Endodermal cell (in vitro differentiated cells): ENCODE measurements around the gene PTHLH. TPM values are rescaled to one million over a fixed set of nuclear protein-coding genes. Genes with fewer than 3 reads are reported as not detected.

Source experiments
- DNase-seq: peaks from one replicate; pipeline ENCODE4 v3.0.0-alpha.2; 2017
- H3K27ac ChIP-seq: 2 replicates; pipeline ENCODE4 v1.5.1; 2013; ENCODE audit warnings: mild to moderate bottlenecking, low read depth, low read length, moderate library complexity
- H3K27me3 ChIP-seq: 2 replicates; pipeline ENCODE4 v1.6.1; 2013; ENCODE audit warnings: mild to moderate bottlenecking, low read length, moderate library complexity; ENCODE audit not compliant: insufficient read depth, control insufficient read depth, poor library complexity, severe bottlenecking
- H3K36me3 ChIP-seq: 2 replicates; pipeline ENCODE4 v1.7.0; 2013; ENCODE audit warnings: mild to moderate bottlenecking, low read length, moderate library complexity; ENCODE audit not compliant: control insufficient read depth, insufficient read depth
- H3K4me1 ChIP-seq: one replicate; pipeline ENCODE4 v1.7.0; 2013; ENCODE audit warnings: low read length; ENCODE audit not compliant: control insufficient read depth, insufficient read depth
- H3K4me3 ChIP-seq: 2 replicates; pipeline ENCODE4 v1.5.1; 2013; ENCODE audit warnings: mild to moderate bottlenecking, low read length, moderate library complexity
- H3K9ac ChIP-seq: 2 replicates; pipeline ENCODE4 v1.6.1; 2013; ENCODE audit warnings: mild to moderate bottlenecking, low read length, moderate library complexity; ENCODE audit not compliant: poor library complexity, severe bottlenecking; ENCODE audit errors: extremely low read depth
- H3K9me3 ChIP-seq: 2 replicates; pipeline ENCODE4 v1.6.1; 2013; ENCODE audit warnings: mild to moderate bottlenecking, low read length, moderate library complexity; ENCODE audit not compliant: control insufficient read depth
- H3K27ac Mint-ChIP-seq: 2 replicates; pipeline ENCODE4 v1.8.0; 2020; ENCODE audit warnings: mixed read lengths
- H3K27me3 Mint-ChIP-seq: 2 replicates; pipeline ENCODE4 v1.8.0; 2021; ENCODE audit warnings: mild to moderate bottlenecking, mixed read lengths; ENCODE audit not compliant: insufficient read depth
- H3K36me3 Mint-ChIP-seq: 2 replicates; pipeline ENCODE4 v1.8.0; 2020; ENCODE audit warnings: low read depth, mixed read lengths
- H3K4me1 Mint-ChIP-seq: 2 replicates; pipeline ENCODE4 v1.8.0; 2020; ENCODE audit warnings: mixed read lengths
- H3K4me3 Mint-ChIP-seq: 2 replicates; pipeline ENCODE4 v1.8.0; 2020; ENCODE audit warnings: mild to moderate bottlenecking, moderate library complexity, mixed read lengths
- H3K9me3 Mint-ChIP-seq: 2 replicates; pipeline ENCODE4 v1.8.0; 2020; ENCODE audit warnings: mild to moderate bottlenecking, mixed read lengths
- WGBS, 2 experiments: methylation state at CpG; one replicate each; pipeline versions ENCODE4 v1.1.5 to v1.1.7; 2013; ENCODE audit warnings: missing lambda C conversion rate in 2 of 2, mixed read lengths in 1 of 2; ENCODE audit not compliant: insufficient coverage in 1 of 2, insufficient read length in 1 of 2; 5-methylcytosine and 5-hydroxymethylcytosine counted together
- total RNA-seq, 2 donors: library from RNA; stranded (reverse); fragmentation: NEBNext Ultra II Directional in 1 of 2; extraction: Animal tissue kit (Norgen Biotek cat#: 25700) in 1 of 2; gene quantifications; 2 replicates in 1 of 2; 3 replicates in 1 of 2; pipeline ENCODE4 v1.2.1, GENCODE V29; 2021
- TF ChIP-seq, protein P1 (sequence below): fragments of 200-600 bp; sonication (generic); conservative IDR thresholded peaks from 2 replicates; pipeline ENCODE4 v1.5.0; 2021; ENCODE audit warnings: antibody characterized with exemption, mild to moderate bottlenecking

PTHLH gene
- total RNA-seq, 2 donors from 2014 or later: not detected

DNA sequence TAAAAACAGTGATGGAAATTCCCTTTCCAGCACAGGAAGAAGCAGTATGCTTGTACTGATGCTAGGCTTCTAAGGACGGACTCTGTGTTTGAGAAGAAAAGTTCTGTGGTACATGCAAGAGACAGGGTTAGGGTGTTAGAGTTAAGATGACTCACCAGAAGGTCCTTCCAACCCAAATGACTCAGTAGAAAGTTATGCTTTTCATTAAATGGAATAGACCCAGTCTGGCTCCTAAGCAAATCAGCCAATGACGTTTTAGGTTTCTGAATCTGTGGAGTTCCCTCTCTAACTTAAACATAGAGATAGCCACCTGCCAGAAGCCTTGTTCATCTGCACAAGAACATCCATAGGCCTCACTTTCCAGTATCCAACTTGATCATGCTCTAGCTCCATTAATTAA, 5.7 kb downstream of the PTHLH start:
- no peaks in the 10 kb centered on the region for H3K4me1 ChIP-seq
- no peak overlapping the region for H3K4me3 ChIP-seq
- H3K27ac ChIP-seq: no peak overlapping the region
- no peaks in the 10 kb centered on the region for H3K36me3 ChIP-seq
- no peak overlapping the region for H3K4me3 Mint-ChIP-seq
- H3K4me1 Mint-ChIP-seq: peaks cover 21% of the 10 kb centered on the region
- no peak for DNase-seq
- H3K9me3 ChIP-seq: no peaks in the 10 kb centered on the region
- no peaks in the 10 kb centered on the region for H3K9me3 Mint-ChIP-seq
- H3K36me3 Mint-ChIP-seq: no peaks in the 10 kb centered on the region
- 56 to 66% methylated on average over 1 to 2 of the region's 2 CpGs for WGBS, 2 experiments
- H3K9ac ChIP-seq: no peak overlapping the region
- TF ChIP-seq, protein P1, sequence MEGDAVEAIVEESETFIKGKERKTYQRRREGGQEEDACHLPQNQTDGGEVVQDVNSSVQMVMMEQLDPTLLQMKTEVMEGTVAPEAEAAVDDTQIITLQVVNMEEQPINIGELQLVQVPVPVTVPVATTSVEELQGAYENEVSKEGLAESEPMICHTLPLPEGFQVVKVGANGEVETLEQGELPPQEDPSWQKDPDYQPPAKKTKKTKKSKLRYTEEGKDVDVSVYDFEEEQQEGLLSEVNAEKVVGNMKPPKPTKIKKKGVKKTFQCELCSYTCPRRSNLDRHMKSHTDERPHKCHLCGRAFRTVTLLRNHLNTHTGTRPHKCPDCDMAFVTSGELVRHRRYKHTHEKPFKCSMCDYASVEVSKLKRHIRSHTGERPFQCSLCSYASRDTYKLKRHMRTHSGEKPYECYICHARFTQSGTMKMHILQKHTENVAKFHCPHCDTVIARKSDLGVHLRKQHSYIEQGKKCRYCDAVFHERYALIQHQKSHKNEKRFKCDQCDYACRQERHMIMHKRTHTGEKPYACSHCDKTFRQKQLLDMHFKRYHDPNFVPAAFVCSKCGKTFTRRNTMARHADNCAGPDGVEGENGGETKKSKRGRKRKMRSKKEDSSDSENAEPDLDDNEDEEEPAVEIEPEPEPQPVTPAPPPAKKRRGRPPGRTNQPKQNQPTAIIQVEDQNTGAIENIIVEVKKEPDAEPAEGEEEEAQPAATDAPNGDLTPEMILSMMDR: no peak
- H3K27me3 Mint-ChIP-seq: peaks cover 84% of the 10 kb centered on the region
- peaks cover 72% of the 10 kb centered on the region for H3K27me3 ChIP-seq
- no peak overlapping the region for H3K27ac Mint-ChIP-seq

DNA sequence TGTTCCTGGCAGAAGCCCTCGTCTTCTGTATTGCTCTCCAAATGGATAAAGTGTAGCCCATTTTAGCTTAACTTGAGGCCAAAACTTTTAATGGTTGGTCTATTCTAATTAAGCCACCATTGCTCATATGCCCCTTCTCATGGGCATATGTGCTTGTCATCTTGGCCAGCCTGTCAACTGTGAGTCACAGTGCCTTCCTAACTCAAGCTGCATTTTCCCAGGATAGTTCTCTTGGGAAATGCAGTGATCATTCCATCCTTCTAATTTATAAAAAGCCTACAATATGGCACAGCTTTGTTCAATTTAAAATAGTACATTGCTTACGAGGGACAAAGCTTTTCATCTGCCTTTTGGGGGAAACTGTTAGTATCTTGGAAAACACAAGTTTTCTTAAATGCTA, 6.6 kb downstream of the PTHLH start:
- WGBS, 2 experiments: 84 to 100% methylated on average over 1 to 2 of the region's 2 CpGs
- Mint-ChIP-seq H3K36me3 (no peaks in the 10 kb centered on the region), H3K9me3 (no peaks in the 10 kb centered on the region), H3K4me1 (peaks cover 14% of the 10 kb centered on the region), H3K4me3 (no peak overlapping the region), H3K27ac (no peak overlapping the region), H3K27me3 (peaks cover 75% of the 10 kb centered on the region)
- H3K36me3 ChIP-seq: no peaks in the 10 kb centered on the region
- no peak for DNase-seq
- TF ChIP-seq, protein P1: no peak
- H3K9me3 ChIP-seq: no peaks in the 10 kb centered on the region
- peaks cover 63% of the 10 kb centered on the region for H3K27me3 ChIP-seq
- H3K4me1 ChIP-seq: no peaks in the 10 kb centered on the region
- H3K27ac ChIP-seq: no peak overlapping the region
- H3K9ac ChIP-seq: no peak overlapping the region
- H3K4me3 ChIP-seq: no peak overlapping the region

DNA sequence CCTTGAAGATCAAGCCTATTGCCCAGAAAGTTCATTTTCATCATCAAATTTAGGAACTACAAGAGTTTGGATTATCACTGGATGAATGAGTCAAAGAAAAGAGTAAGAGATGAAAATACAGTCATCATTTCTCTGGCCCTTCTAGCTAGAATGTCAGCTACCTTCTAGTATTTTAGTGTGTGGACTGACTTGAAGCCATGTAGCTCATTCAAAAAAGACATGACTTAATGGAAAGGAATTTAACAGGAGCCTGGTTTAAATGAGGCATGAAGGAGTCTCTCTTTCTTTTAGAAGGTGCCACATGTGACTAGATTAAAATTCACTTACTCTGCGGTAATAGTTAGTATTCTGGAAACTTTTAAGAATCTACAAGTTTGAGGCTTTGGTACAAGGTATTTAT, 7.1 kb downstream of the PTHLH start:
- Mint-ChIP-seq H3K4me3 (no peak overlapping the region), H3K9me3 (no peaks in the 10 kb centered on the region)
- no peak for DNase-seq

More for the DNA sequence above, 7.1 kb downstream of the PTHLH start:
- Histone ChIP-seq H3K9me3 (no peaks in the 10 kb centered on the region), H3K4me3 (no peak overlapping the region), H3K36me3 (no peaks in the 10 kb centered on the region), H3K9ac (no peak overlapping the region), H3K27ac (no peak overlapping the region), H3K4me1 (no peaks in the 10 kb centered on the region), H3K27me3 (peaks cover 57% of the 10 kb centered on the region)
- H3K27me3 Mint-ChIP-seq: peaks cover 70% of the 10 kb centered on the region
- peaks cover 11% of the 10 kb centered on the region for H3K4me1 Mint-ChIP-seq
- TF ChIP-seq, protein P1: no peak
- H3K27ac Mint-ChIP-seq: no peak overlapping the region
- no peaks in the 10 kb centered on the region for H3K36me3 Mint-ChIP-seq
- WGBS, 2 experiments: no CpG with 5 or more reads among the region's 1 CpG
